ENCODE results near the gene MTHFD2L. TPM values are rescaled to one million over a fixed set of nuclear protein-coding genes. Genes with fewer than 3 reads are reported as not detected.
A peak's percentile ranks its signal among the peaks of the same experiment; 100 is the strongest.

The MTHFD2L gene
- polyA plus RNA-seq, 1 donor from 2014 or later, result 43.5 TPM

GRCh38 chr4:74189331-74190043 lies 31.6 kb downstream of the MTHFD2L start:
- Histone ChIP-seq H3K9ac (ENCODE audit: low read length) (no peak overlapping the region), H2AFZ (ENCODE audit: low read depth, low read length) (no peak overlapping the region), H3K9me3 (ENCODE audit: low read length) (no peaks in the 10 kb centered on the region), H4K20me1 (ENCODE audit: insufficient read depth) (no peaks in the 10 kb centered on the region), H3F3A (ENCODE audit: insufficient read depth, low read length, poor library complexity, severe bottlenecking) (no peaks in the 10 kb centered on the region), H3K27me3 (ENCODE audit: insufficient read depth, low read depth, low read length) (no peaks in the 10 kb centered on the region), H3K4me2 (ENCODE audit: low read length) (no peak overlapping the region), H3K27ac (ENCODE audit: low read length) (no peak overlapping the region), H3K36me3 (ENCODE audit: insufficient read depth, low read length) (no peaks in the 10 kb centered on the region), H3K79me2 (replicated peaks; ENCODE audit: insufficient read depth, low read length) (no peaks in the 10 kb centered on the region), H3K4me3 (ENCODE audit: low read length) (no peak overlapping the region), H3K9me2 (ENCODE audit: insufficient read depth, low read length) (no peaks in the 10 kb centered on the region)
- TF ChIP-seq SMC3 (conservative IDR thresholded peaks at IDR 0.05; ENCODE audit: poor library complexity), result peak; percentile 76
- no peak for TF ChIP-seq EZH2 (IDR thresholded peaks at IDR 0.05; ENCODE audit: borderline replicate concordance, insufficient read depth, low read length, poor library complexity, severe bottlenecking)
- no peak for TF ChIP-seq EP300 (conservative IDR thresholded peaks at IDR 0.05; ENCODE audit: poor library complexity, severe bottlenecking)
- TF ChIP-seq REST (IDR thresholded peaks at IDR 0.05; ENCODE audit: borderline replicate concordance), result no peak
- no peak for TF ChIP-seq POLR2AphosphoS5 (IDR thresholded peaks at IDR 0.05)
- no peak for TF ChIP-seq TAF1 (IDR thresholded peaks at IDR 0.05; ENCODE audit: low read depth)
- TF ChIP-seq RAD21 (conservative IDR thresholded peaks at IDR 0.05), result peak; percentile 67
- peak; percentile 74 for TF ChIP-seq CTCF (IDR thresholded peaks at IDR 0.05; ENCODE audit: poor library complexity, severe bottlenecking)
- TF ChIP-seq MXI1 (conservative IDR thresholded peaks at IDR 0.05; ENCODE audit: poor library complexity, severe bottlenecking), result no peak

- no peak overlapping the region for H3K4me3 ChIP-seq (ENCODE audit: low read length)
- no peaks in the 10 kb centered on the region for H3K27me3 ChIP-seq (ENCODE audit: insufficient read depth, low read depth, low read length)
- H2AFZ ChIP-seq (ENCODE audit: low read depth, low read length), result no peak overlapping the region
- TF ChIP-seq MXI1 (conservative IDR thresholded peaks at IDR 0.05; ENCODE audit: poor library complexity, severe bottlenecking), result no peak
- H3K79me2 ChIP-seq (replicated peaks; ENCODE audit: insufficient read depth, low read length), result no peaks in the 10 kb centered on the region
- H3F3A ChIP-seq (ENCODE audit: insufficient read depth, low read length, poor library complexity, severe bottlenecking), result no peaks in the 10 kb centered on the region
- H3K9ac ChIP-seq (ENCODE audit: low read length), result no peak overlapping the region
- H3K9me3 ChIP-seq (ENCODE audit: low read length), result no peaks in the 10 kb centered on the region
- H3K4me2 ChIP-seq (ENCODE audit: low read length), result no peak overlapping the region
- H3K9me2 ChIP-seq (ENCODE audit: insufficient read depth, low read length), result no peaks in the 10 kb centered on the region
- no peak overlapping the region for H3K27ac ChIP-seq (ENCODE audit: low read length)
- no peaks in the 10 kb centered on the region for H4K20me1 ChIP-seq (ENCODE audit: insufficient read depth)
- H3K36me3 ChIP-seq (ENCODE audit: insufficient read depth, low read length), result no peaks in the 10 kb centered on the region
Observed at GRCh38 chr4:74190332-74190731, 32.4 kb downstream of the MTHFD2L start.

Measured in neural cell (in vitro differentiated cells).